Activated B cell treated with CpG ODN at 0.5 μM for 24 hours (primary cell): ENCODE data around the gene WBP1. TPM values are rescaled to one million over a fixed set of nuclear protein-coding genes. Genes with fewer than 3 reads are reported as not detected.

ENCODE experiments used
- ATAC-seq: fragments of 200-7000 bp; cut with Tn5 transposase; one replicate; pipeline ENCODE4 v1.10.0; 2021; ENCODE audit warnings: low read depth, mild to moderate bottlenecking, moderate library complexity
- CTCF ChIA-PET: fragments of 350-600 bp; sonication (Branson Sonifier 250); formaldehyde crosslinking; loops from one replicate; lab custom pipeline; 2021; ENCODE audit warnings: antibody characterized with exemption; lab: Charles Lee
- POLR2A ChIA-PET: fragments of 350-600 bp; sonication (Branson Sonifier 250); formaldehyde crosslinking; loops from one replicate; lab custom pipeline; 2021; ENCODE audit warnings: antibody characterized with exemption; lab: Charles Lee
- DNase-seq: peaks from one replicate; pipeline ENCODE4 v3.0.0; 2022
- H3K27ac Mint-ChIP-seq: one replicate; pipeline ENCODE4 v1.8.0; 2020; ENCODE audit warnings: mixed read lengths
- H3K27me3 Mint-ChIP-seq: one replicate; pipeline ENCODE4 v1.8.0; 2021; ENCODE audit warnings: mixed read lengths
- H3K36me3 Mint-ChIP-seq: one replicate; pipeline ENCODE4 v1.8.0; 2021; ENCODE audit warnings: low read depth, mixed read lengths
- H3K4me1 Mint-ChIP-seq: one replicate; pipeline ENCODE4 v1.8.0; 2021; ENCODE audit warnings: mixed read lengths
- H3K4me3 Mint-ChIP-seq: one replicate; pipeline ENCODE4 v1.8.0; 2020; ENCODE audit warnings: mild to moderate bottlenecking, mixed read lengths
- H3K9me3 Mint-ChIP-seq: one replicate; pipeline ENCODE4 v1.8.0; 2020; ENCODE audit warnings: mixed read lengths
- intact Hi-C: fragments of 100-400 bp; cut with micrococcal nuclease; formaldehyde crosslinking; loops from one replicate; pipeline ENCODE4 v1.15.1; 2024
- total RNA-seq: library from RNA; stranded (reverse); gene quantifications from 2 replicates; pipeline ENCODE4 v1.2.3, GENCODE V29; 2022
- TF ChIP-seq, protein P1 (sequence below): fragments of 200-600 bp; IDR thresholded peaks from one replicate; pipeline ENCODE4 v1.8.0; 2022; ENCODE audit warnings: antibody characterized with exemption, mild to moderate bottlenecking

Gene WBP1
- total RNA-seq, 1 donor from 2014 or later, result 65.3 TPM

DNA sequence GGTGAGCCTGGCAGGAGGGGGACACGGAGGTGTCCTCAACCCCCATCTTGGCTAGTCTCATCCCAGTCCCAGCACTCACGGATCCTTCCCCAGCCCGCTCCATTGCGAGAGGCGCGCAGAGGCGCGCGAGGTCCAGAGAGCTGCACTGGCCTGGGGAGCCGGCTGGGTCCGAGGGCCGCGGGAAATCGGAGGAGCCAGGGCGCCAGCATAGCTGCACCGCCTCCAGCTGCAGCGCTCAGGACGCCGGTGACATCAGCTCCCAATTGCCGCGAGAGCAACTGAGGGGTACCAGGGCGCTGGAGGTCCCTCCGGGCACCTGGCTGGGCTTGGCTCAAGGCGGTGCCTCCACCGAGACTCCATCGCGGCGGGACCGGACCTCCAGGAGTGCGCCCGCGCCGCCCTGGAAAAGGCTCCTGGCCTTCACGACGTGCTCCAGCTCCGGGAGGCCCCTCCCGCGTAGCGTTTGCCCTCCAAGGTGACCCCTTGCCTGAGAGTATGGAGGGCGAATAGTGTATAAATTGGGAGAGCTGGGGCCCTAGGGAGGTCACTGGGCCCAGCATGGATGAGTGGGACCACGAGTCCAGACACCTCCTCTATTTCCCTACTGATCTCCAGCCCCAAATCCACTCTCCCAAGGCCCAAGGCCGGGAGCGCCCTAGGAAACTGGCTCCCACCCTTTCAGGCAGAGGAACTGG, 22.0 kb upstream of the WBP1 start:
- no peak overlapping the region for H3K27ac Mint-ChIP-seq
- no peaks in the 10 kb centered on the region for H3K36me3 Mint-ChIP-seq
- TF ChIP-seq, protein P1, sequence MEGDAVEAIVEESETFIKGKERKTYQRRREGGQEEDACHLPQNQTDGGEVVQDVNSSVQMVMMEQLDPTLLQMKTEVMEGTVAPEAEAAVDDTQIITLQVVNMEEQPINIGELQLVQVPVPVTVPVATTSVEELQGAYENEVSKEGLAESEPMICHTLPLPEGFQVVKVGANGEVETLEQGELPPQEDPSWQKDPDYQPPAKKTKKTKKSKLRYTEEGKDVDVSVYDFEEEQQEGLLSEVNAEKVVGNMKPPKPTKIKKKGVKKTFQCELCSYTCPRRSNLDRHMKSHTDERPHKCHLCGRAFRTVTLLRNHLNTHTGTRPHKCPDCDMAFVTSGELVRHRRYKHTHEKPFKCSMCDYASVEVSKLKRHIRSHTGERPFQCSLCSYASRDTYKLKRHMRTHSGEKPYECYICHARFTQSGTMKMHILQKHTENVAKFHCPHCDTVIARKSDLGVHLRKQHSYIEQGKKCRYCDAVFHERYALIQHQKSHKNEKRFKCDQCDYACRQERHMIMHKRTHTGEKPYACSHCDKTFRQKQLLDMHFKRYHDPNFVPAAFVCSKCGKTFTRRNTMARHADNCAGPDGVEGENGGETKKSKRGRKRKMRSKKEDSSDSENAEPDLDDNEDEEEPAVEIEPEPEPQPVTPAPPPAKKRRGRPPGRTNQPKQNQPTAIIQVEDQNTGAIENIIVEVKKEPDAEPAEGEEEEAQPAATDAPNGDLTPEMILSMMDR, result no peak
- DNase-seq (no peak), ATAC-seq (no peak)
- H3K27me3 Mint-ChIP-seq, result peaks cover 2% of the 10 kb centered on the region
- ChIA-PET CTCF (interaction anchor here (1.0 kb wide), 1 partner anchor 97 kb away, joined by 3 read pairs; no protein-coding TSS in a partner anchor), POLR2A (interaction anchor here (0.6 to 1.0 kb wide), 2 partner anchors 7 to 27 kb away, joined by 3 read pairs; no protein-coding TSS in a partner anchor)
- peak overlapping the region; percentile 28 for H3K4me3 Mint-ChIP-seq
- no peaks in the 10 kb centered on the region for H3K9me3 Mint-ChIP-seq
- intact Hi-C loops, result no loop called here
- H3K4me1 Mint-ChIP-seq, result peaks cover 43% of the 10 kb centered on the region

DNA sequence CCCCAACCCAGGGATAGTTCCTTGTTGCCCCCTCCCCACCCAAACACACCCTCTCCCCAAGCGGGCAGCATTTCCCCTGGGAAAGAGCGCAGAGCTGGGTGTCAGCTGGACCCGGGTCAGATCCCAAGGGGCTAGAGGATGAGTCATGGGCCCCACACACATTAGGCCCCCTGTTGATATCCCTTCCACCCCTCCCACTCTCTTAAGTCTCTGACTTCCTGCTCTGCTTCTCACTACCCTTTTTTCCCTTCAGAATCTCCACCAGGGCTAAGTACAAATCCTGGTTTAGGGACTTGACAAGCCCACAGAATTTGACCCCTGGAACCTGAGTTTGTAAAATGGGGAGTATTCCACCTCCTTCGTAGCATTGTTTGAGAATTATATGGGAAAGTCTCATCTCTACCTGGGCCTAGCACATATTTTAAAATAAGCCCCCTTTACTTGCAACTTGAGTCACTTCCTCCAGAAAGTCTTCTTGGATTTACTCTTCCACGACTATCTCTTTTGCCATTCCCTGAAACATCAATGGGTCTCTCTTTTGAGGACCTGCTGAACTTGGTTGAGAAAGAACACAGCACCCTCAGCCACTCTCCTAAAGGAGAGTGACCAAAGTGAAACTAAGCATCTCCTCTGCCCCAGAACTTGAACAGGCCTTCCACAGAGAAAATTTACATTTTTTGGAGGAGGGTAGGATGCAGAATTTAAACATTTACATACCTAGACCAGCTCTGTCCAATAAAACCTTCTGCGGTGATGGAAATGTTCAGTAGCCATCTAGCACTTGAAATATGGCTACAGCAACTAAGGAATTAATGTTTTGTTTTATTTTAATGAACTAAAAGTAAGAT, 21.2 kb upstream of the WBP1 start:
- peak overlapping the region; percentile 38 for H3K27ac Mint-ChIP-seq
- no peak for DNase-seq
- CTCF ChIA-PET, result no interaction called here
- peaks cover 2% of the 10 kb centered on the region for H3K27me3 Mint-ChIP-seq
- intact Hi-C loops, result no loop called here
- H3K9me3 Mint-ChIP-seq, result no peaks in the 10 kb centered on the region
- no peaks in the 10 kb centered on the region for H3K36me3 Mint-ChIP-seq
- H3K4me3 Mint-ChIP-seq, result peak overlapping the region; percentile 47
- TF ChIP-seq, protein P1, result no peak
- H3K4me1 Mint-ChIP-seq, result peaks cover 45% of the 10 kb centered on the region
- POLR2A ChIA-PET, result interaction anchor here (0.6 kb wide), 1 partner anchor 26 kb away, joined by 3 read pairs; no protein-coding TSS in a partner anchor
- peak; percentile 52 for ATAC-seq

DNA sequence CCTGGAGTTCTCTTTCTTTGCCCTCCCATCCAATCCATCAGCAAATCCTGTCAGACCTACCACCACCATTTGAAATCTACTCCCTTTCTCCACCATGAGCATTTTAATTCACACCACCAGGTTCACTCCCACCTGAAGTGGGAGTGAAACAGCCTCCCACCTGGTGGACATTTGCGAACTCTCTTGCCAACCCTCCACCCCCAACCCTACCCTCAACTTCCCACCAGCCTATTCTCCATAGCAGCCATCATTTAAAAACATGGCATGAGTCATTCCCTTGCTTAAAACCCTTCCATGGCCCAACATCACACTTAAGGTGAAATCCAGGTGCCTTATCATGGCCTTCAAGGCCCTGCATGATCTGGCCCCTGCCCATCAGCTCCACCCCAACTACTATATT, 20.0 kb upstream of the WBP1 start:
- TF ChIP-seq, protein P1, result no peak
- H3K36me3 Mint-ChIP-seq, result no peaks in the 10 kb centered on the region
- no peak overlapping the region for H3K4me3 Mint-ChIP-seq
- H3K9me3 Mint-ChIP-seq, result no peaks in the 10 kb centered on the region
- no peak overlapping the region for H3K27ac Mint-ChIP-seq
- CTCF ChIA-PET, result no interaction called here
- ATAC-seq (no peak), DNase-seq (no peak)
- peaks cover 48% of the 10 kb centered on the region for H3K4me1 Mint-ChIP-seq
- intact Hi-C loops, result no loop called here
- POLR2A ChIA-PET, result interaction anchor here (3.2 kb wide), 1 partner anchor 20 kb away, joined by 24 read pairs; the partner anchor contains the start of gene WBP1
- peaks cover 6% of the 10 kb centered on the region for H3K27me3 Mint-ChIP-seq

DNA sequence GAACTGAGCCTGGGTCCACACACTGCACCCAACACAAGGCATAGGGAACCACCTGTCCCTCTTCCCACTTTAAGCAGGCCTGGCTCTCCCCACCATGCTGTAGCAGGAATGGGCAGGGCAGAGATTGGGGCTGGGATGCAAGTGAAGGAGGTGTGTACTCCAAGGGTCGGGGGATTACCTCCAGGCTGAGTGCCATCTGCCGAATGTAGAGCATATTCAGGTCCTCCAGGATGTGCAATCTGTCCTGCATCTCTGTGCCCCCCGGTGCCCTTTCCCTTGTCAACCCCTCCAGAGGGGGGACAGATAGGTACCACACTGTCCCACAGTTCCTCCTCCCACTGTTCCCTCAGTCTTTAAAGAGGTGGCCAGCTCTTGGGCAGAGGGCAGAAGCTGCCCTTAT, 18.9 kb upstream of the WBP1 start:
- peaks cover 10% of the 10 kb centered on the region for H3K27me3 Mint-ChIP-seq
- CTCF ChIA-PET, result no interaction called here

More for the DNA sequence above, 18.9 kb upstream of the WBP1 start:
- ATAC-seq (no peak), DNase-seq (no peak)
- intact Hi-C loops, result no loop called here
- no peaks in the 10 kb centered on the region for H3K36me3 Mint-ChIP-seq
- peaks cover 50% of the 10 kb centered on the region for H3K4me1 Mint-ChIP-seq
- peak overlapping the region; percentile 1 for H3K4me3 Mint-ChIP-seq
- H3K27ac Mint-ChIP-seq, result no peak overlapping the region
- TF ChIP-seq, protein P1, result no peak
- POLR2A ChIA-PET, result interaction anchor here (1.0 to 3.2 kb wide), 11 partner anchors 8 to 132 kb away, joined by 3 to 24 read pairs (median 8); partner anchors contain the start of genes AUP1, C2orf81, HTRA2 and INO80B
- H3K9me3 Mint-ChIP-seq, result no peaks in the 10 kb centered on the region
